T1000 (cell line): ENCODE results near the gene PAWR.
"Not testable (repeated sequence)": the region's sequence is repeated elsewhere in the genome, so short reads cannot be mapped to it uniquely, and the experiment has no call there.

ENCODE experiments used
- DNase-seq: peaks from one replicate; lab custom pipeline; 2025; ENCODE audit warnings: mixed read lengths; lab: John Stamatoyannopoulos, UW

PAWR gene

DNA sequence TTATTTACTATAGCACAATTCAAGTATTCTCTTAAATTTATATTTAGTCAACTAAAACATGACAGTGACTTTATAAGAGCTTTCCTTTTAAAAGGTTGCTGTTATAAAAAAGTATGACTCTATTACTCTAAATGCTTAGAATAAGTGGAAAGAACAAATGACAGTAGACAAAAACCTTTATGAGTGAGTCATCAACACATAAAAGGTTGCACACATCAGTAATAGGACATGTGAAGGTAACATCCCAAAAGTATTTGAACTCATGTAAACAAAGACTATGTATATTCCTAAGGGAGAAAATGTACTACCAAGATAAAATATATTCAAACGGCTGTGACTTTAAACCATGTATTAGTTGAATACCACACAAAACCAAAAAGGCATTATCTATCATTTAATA, 98.8 kb downstream of the PAWR start:
- no peak for DNase-seq

GRCh38 chr12:79590751-79591150, 100.0 kb downstream of the PAWR start:
- no peak for DNase-seq

DNA sequence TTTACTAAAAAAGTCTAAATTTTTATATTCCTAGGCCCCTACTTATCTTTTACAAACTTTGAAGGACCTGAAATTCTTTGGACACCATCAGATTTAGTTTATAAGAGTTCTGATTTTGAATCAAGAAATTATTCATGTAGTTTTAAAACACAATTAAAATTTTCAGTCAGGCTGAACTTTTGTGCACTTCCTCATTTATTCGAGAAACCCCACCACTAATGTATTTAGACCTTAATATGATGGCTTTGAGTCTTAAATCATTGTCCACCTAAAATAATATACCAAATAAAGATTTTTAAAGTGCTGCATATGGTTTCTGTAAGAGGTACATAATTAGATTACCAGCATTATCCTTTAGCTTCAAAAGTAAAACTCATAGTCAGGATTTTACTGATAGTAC, 103.4 kb downstream of the PAWR start:
- DNase-seq, result no peak

DNA sequence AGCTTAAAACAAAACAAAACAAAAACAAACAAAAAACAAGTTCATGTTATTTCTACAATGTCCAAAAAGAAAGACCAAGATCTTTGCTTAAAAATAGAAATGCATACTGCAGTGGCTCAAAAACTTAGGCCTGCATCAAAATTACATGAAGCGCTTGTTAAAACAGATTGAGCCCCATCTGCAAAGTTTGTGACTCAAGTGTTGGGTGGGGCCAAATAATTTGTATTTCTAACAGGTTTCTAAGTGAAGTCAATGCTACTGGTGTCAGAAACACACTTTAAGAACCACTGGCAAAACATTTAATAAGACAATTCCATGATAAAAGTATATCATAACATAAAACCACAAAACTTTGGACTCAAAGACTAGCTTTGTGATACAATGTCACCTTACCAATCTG, 105.6 kb downstream of the PAWR start:
- no peak for DNase-seq

DNA sequence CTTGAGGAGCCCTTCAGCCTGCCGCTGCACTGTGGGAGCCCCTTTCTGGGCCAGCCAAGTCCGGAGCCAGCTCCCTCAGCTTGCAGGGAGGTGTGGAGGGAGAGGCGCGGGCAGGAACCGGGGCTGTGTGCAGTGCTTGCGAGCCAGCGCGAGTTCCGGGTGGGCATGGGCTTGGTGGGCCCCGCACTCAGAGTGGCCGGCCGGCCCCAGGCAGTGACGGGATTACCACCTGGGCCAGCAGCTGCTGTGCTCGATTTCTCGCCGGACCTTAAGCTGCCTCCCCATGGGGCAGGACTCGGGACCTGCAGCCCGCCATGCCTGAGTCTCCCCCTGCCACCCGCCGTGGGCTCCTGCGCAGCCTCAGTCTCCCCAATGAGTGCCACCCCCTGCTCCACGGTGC, 116.9 kb downstream of the PAWR start:
- DNase-seq, result no peak

- no peak for DNase-seq
These were observed 121.1 kb downstream of the PAWR start for GRCh38 chr12:79569679-79570078.

GRCh38 chr12:79567175-79567563, 123.6 kb downstream of the PAWR start:
- DNase-seq, result no peak

DNA sequence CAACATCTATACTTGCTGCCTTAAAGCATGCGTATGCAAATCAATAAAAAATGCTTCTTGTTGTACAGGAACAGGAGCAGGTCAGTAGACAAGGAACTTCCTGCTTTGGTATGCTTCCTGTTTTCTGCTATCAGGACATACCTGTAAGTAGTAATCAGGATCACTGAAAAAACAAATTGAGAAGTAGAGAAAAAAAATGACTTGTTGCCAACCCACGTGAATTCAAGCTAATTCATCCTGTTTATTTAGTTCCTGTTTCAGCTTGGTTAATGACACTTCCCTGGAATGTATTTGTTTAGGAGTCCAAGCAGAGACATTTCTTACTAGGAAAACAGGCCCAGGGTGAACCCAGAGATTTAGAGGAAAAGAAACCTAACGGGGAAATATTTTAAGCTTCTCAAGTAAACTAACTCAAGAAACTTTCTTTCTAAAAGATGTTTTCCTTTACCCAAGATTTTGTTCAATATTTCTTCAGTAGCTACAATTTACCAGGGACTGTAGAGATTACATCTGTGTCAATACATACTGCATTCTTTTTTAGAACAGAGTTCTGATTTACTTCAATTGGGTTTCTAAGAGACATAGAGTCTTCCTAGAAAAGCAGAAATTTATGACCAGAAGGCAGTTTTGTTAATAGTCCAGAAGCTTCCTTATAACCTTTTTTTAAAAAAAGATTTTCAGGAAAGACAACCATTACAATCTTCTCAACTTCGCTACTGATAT, 124.2 kb downstream of the PAWR start:
- DNase-seq, result no peak

DNA sequence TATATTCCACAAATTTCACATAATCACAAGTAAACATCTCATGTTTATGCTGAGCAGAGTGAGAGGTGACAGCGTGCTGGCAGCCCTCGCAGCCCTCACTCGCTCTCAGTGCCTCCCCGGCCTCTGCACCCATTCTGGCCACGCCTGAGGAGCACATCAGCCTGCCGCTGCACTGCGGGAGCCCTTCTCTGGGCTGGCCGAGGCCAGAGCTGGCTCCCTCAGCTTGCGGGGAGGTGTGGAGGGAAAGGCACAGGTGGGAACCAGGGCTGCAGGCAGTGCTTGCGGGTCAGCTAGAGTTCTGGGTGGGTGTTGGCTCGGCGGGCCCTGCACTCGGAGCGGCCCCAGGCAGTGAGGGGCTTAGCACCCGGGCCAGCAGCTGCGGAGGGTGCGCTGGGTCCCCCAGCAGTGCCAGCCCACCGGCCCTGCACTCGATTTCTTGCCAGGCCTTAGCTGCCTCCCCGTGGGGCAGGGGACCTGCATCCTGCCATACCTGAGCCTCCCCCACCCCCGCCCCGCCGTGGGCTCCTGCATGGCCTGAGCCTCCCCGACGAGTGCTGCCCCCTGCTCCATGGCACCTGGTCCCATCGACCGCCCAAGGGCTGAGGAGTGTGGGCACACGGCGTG, 125.9 kb downstream of the PAWR start:
- not testable (repeated sequence) for DNase-seq

- no peak for DNase-seq
These were observed 127.6 kb downstream of the PAWR start for GRCh38 chr12:79563021-79563740.

DNA sequence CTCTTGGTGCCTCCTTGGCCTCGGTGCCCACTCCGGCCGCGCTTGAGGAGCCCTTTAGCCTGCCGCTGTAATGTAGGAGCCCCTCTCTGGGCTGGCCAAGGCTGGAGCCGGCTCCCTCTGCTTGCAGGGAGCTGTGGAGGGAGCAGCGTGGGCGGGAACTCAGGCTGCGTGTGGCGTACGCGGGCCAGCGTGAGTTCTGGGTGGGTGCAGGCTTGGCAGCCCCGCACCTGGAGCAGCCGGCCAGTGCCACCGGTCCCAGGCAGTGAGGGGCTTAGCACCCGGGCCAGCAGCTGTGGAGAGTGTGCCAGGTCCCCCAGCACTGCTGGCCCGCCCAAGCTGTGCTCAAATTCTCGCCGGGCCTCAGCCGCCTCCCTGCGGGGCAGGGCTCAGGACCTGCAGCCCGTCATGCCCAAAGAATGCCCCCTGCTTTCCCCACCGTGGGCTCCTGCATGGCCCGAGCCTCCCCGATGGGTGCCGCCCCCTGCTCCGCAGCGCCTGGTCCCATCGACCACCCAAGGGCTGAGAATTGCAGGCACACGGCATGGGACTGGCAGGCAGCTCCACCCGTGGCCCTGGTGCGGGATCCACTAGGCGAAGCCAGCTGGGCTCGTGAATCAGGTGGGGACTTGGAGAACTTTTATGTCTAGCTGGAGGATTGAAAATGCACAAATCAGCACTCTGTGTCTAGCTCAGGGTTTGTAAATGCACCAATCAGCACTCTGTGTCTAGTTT, 129.2 kb downstream of the PAWR start:
- no peak for DNase-seq

GRCh38 chr12:79560225-79560889, 130.4 kb downstream of the PAWR start:
- DNase-seq, result no peak

DNA sequence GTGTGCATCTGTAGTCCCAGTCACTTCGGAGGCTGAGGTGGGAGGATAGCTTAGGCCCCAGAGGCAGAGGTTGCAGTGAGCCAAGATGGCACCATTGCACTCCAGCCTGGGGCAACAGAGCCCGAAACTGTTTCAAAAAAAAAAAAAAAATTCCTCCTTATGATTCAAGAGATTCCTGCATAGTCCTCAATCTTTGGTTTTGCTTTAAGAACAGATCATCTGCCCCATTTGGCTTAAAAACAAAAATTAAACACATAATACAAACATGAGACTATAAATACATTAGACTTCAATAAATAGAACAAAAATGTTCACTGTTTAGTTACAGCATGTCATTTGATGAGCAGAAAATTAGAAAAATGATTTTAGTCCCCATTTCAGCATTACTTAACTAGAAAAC, 131.2 kb downstream of the PAWR start:
- no peak for DNase-seq

- no peak for DNase-seq
These were observed 131.8 kb downstream of the PAWR start for GRCh38 chr12:79558924-79559469.

DNA sequence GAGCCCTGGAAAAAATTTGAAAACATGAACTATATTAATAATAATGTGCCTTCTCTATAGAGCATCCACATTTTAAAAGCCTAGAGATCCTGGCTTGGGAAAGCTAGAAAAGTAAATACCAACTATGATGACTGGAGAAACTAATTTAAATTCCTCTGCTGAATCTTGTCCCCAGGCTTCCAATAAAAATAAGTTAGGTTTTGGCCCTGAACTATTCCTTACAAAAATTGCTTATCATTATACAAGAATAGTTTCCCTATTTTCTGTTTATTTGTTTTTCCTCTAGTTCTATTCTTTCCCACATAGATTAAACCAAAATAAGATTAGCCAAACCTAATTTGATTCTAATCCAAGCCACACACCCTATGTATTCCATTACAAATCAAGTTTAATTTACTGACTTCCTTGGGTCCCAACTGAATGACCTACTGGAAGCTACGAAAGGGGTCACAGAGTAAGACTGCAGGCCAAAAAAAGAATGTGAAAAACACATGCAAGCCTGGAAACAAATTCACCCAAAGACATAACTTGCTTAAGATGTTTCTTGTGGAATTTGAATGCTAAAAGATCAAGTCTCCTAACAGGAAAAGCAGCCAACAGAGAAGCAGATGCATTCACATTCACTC, 133.0 kb downstream of the PAWR start:
- DNase-seq, result no peak

DNA sequence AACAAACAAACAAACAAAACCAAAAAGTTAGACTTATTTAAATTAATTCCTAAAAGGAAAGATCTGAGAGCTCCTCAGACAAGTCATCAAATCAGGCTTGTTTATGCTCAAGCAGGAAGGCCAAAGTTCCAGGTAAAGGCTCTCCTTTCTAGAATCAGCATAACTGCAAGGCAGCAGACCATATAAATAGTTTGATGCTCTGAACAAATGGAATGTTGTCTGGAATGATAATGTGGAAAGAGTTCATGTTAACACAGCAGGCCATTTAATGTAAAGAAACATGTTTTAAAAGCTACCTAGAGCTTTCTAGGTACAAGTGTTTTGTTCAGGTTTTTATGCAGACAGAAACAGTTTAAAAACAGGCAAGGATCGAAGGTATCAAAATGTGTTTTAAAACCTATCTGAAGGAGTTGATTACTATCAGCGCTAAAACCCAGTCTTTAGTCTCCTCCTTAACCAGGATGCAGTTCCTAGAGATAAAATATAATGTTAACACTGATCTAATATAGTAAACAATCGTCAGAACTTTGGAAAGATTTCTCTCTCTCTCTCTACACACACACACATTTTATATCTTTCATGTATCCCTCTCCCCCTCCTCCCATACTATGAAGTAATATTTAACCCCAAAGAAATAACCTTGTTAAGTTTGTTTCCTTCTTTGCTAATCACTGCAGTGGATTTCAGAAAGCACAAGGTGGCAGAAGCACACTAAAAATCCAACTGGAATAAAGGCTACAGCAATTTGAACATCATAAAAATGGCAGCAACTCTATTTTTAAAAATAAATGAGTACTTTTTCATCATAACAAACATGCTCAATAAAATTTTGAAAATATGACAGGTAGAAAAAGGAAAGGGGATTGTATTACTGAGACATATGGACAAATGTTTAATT, 135.5 kb downstream of the PAWR start:
- DNase-seq, result no peak

DNA sequence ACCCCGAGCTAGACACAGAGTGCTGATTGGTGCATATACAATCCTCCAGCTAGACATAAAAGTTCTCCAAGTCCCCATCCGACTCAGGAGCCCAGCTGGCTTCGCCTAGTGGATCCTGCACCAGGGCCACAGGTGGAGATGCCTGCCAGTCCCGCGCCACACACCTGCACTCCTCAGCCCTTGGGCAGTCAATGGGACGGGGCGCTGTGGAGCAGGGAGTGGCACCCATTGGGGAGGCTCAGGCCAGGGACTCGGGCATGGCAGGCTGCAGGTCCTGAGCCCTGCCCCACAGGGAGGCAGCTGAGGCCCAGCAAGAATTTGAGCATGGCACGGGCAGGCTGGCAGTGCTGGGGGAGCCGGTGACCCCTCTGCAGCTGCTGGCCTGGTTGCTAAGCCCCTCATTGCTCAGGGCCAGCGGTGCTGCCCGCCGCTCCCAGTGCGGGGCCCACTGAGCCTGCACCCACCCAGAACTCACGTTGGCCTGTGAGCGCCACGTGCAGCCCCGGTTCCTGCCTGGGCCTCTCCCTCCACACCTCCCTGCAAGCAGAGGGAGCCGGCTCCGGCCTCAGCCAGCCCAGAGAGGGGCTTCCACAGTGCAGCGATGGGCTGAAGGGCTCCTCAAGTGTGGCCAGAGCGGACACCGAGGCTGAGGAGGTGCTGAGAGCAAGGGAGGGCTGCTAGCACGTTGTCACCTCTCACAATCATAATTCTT, 136.7 kb downstream of the PAWR start:
- DNase-seq, result no peak

GRCh38 chr12:79552192-79552591, 138.6 kb downstream of the PAWR start:
- DNase-seq, result no peak

GRCh38 chr12:79549531-79550271, 141.1 kb downstream of the PAWR start:
- no peak for DNase-seq
